SIG-M5 treated with dmso at 0.1 percent for 504 hours (cell line): ENCODE data around the gene TLR1.

ENCODE experiments used
- DNase-seq: peaks from one replicate; lab custom pipeline; 2025; ENCODE audit not compliant: unreplicated experiment; lab: John Stamatoyannopoulos, UW

Gene TLR1, protein sequence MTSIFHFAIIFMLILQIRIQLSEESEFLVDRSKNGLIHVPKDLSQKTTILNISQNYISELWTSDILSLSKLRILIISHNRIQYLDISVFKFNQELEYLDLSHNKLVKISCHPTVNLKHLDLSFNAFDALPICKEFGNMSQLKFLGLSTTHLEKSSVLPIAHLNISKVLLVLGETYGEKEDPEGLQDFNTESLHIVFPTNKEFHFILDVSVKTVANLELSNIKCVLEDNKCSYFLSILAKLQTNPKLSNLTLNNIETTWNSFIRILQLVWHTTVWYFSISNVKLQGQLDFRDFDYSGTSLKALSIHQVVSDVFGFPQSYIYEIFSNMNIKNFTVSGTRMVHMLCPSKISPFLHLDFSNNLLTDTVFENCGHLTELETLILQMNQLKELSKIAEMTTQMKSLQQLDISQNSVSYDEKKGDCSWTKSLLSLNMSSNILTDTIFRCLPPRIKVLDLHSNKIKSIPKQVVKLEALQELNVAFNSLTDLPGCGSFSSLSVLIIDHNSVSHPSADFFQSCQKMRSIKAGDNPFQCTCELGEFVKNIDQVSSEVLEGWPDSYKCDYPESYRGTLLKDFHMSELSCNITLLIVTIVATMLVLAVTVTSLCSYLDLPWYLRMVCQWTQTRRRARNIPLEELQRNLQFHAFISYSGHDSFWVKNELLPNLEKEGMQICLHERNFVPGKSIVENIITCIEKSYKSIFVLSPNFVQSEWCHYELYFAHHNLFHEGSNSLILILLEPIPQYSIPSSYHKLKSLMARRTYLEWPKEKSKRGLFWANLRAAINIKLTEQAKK

DNA sequence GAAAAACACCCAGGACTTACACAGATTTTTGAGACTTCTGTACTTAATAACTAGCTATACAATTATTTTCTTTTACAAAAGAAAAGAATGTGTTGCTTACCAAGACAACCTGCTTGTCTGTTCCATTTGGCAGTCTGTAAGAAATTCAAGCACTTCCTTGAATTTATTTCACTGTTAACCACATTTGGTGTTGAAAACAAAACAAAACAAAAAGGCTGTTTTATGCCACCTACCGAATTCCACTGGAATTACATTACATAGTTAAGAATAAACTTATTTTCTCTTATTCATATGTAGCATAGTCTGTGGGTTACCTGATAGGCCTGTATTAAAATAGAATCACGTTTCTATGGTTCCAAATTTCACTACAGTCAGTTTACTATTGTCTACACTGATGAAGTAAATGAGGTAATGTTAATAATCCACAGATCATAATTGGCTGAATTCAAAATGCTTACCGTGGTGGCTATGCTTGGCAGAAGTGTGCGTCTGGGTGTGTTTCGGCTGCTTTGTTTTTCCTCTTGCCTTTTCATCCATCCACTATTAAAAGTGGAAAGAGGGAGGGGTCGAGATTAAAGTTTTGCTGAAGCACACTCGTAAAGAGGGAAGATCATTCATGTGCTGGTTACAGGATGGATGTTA, at the start of gene TLR1:
TSS of gene TLR1 (minus strand) at position 138 of the 642 bp plus-strand sequence. CDS start 5,960 bp downstream, outside the sequence.
- DNase-seq = peak; percentile 71

DNA sequence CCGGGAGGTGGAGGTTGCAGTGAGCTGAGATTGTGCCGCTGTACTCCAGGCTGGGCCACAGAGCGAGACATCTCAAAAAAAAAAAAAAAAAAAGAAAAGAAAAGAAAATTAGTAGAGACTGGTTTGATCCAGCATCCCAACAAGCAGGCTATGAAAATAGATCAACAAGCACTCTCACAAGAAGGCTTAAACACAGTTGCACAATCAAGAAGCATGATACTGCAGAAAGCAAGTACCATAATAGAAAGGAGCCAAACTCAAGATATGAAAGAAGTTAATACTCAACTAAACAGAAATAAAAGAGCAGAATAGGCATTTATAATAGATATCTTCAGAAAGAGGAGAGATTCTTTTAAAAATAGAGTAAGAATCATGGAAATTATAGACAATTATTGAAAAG, 41.4 kb upstream of the TLR1 start:
- peak; percentile 34 for DNase-seq

DNA sequence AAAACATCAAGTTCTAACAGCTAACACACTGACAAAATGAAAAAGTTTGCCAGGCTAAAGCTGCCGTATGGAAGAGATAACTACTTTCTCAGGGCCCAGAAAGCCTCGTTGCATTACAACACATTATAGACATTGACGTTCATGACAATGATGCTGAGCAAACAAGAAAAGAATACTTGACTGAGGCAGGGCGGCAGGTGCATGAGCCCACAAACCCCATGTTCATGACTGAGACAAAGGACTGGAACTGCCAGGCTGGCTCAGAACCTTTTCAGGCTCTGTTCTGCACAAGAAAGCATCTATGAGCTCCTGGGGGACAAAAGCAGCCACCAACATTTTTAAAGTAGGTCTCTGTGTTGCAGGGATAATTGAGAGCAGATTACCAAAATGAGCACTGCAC, 38.4 kb upstream of the TLR1 start:
- DNase-seq = no peak

DNA sequence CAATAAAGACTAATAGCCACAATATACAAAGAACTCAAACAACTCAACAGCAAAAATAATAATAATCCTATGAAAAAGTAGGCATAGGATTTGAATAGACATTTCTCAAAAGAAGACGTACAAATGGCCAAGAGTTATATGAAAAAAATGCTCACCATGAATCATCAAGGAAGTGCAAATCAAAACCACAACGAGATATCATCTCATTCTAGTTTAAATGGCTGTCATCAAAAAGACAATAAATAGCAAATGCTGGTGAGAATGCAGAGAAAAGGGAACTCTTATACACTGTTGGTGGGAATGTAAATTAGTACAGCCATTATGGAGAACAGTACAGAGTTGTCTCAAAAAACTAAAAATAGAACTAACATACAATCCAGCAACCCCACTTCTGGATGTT, 33.3 kb upstream of the TLR1 start:
- no peak for DNase-seq

DNA sequence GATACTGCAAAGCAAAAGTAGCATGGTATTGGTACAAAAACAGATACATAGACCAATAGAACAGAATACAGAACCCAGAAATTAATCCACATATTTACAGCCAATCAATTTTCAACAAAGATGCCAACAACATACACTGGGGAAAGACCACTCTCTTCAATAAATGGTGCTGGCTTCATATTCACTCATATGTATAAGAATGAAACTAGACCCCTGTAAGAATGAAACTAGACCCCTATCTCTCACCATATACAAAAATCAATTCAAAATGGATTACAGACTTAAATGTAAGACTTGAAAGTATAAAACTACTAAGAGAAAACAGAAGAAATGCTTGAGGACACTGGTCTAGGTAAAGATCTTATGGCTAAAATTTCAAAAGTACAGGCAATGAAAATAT, 32.7 kb upstream of the TLR1 start:
- DNase-seq = no peak

DNA sequence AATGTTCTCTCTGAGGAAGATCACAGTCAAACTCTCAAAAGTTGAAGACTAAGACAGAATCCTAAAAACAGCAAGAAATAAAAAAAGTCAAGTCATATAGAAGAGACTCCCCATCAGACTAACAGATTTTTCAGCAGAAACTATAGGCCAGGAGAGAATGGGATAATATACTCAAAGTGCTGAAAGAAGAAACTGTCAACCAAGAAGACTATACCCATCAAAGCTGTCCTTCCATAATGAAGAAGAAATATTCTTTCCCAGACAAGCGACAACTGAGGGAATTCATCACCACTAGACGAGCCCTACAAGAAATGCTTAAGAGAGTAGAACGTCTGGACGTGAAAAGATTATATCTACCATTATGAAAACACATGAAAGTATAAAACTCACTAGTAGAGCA, 30.0 kb upstream of the TLR1 start:
- DNase-seq = no peak

DNA sequence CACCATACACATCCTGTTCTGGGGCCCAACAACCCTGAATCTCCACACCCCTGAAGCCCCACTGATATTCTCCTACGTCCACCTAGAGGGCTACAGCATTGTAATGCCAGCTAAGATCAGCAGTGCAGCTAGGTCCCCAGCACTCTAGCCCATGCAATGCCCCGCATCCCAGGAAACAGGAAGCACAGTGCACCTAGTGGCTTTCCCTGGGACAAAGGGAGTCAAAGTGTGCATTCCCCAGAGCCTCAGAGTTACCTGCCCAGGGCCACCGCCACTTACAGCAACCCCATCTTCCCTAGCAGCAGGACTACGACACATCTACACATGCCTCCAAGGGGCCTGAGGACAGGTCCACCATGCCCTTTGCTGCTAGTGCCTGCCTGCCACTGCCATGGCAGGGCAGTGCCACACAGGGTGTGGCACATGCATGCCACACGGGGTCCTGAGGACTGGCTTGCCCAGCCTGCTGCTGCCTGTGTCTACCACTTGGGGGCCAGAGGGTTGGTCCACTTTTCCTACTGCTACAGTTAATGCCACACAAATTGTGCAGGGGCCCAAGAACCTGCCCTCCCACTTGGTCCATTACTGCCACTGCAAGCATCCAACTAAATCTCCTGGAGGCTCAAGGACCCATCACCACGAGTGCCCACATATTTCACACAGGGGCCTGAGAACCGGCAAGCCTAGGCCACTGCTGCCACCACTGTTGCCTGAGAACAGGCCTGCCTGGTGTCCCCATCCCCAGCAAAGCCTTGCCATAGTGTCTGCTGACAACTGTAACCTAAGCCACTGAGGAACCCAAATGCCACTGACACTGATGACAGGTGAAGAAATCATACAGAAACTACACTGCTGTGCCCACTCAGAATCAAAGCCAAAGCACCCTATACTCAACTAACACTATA, 28.3 kb upstream of the TLR1 start:
- no peak for DNase-seq

DNA sequence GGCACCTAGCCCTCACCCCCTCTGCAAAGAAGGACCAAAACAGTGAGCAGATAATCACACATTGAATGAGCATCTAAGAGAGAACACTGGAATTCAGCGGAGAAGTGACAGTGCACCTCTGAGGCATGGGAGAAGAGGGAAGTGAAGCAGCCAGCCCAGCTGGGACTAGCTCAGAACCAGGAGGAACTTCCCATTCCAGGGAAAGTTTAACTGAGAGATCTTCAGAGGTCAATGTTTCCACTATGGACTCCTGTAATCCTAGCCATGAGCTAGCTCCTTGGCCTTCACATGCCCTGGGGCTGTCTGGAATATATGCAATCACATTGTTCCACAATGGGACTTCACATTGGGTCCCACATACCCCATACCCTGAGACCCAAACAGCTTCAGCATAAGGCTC, 27.6 kb upstream of the TLR1 start:
- DNase-seq = no peak

DNA sequence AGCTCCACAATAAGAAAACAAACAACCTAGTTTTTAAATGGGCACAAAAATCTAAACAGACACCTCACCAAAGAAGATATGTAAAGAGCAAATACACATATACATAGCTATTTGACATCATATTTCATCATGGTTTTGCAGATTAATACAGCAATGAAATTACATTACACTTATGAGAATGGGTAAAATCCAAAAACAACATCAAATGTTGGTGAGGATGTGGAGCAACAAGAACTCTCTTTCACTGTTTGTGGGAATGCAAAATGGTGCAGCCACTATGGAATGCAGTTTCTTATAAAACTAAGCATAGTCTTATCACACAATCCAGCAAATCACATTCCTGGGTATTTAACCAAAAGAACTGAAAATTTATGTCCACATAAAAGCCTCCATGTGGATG, 27.1 kb upstream of the TLR1 start:
- DNase-seq = no peak

DNA sequence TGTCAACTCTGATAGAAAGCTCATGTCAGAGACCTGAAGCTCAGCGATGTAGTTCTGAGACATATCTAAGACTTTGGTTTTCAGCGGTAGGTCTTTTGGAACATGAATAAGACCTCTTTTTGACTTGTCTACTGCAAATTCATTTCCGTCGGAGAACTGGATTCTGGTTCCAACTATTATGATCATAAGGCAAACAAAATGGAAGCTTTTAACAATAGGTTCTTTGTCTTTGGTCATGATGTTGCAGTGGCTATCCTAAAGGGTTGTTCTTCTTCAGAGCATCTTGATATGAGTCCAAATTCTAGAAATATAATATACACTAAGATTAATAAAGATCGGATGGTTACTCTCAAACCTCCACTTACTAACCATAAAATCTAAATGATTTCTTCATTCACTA, 24.6 kb upstream of the TLR1 start:
- DNase-seq = no peak

DNA sequence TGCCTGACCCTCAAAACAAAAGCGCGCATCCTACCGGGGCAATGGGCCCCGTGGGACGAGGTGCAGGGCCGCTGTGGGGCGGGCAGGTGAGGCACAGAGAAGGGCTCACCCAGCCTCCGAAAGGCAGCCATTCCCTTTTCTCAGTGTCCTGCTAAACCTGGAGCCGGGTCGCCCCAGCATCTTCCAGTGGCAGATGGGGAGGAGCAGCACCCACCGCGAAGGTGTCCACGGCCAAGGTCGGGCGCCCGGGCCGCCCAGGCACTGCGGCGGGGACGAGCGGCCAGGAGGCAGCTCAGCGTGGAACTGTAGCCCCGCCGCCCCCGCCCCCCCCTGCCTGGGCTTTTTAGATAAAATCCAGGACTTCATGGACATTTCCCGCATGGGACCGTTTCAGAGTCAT, 19.2 kb upstream of the TLR1 start:
- DNase-seq = no peak

DNA sequence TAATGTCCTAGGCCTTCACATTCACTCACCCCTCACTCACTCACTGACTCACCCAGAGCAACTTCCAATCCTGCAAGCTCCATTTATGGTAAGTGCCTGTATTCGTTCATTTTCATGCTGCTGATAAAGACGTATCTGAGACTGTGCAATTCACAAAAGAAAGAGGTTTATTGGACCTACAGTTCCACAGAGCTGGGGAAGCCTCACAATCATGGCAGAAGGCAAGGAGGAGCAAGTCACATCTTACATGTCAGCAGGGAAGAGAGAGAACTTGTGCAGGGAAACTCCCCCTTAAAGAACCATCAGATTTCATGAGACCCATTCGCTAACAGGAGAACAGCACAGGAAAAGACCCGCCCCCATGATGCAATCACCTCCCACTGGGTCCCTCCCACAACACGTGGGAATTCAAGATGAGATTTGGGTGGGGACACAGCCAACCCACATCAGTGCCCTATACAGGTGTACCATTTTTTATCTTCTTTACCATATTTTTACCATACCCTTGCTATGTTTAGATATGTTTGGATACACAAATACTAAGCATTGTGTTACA, 18.2 kb upstream of the TLR1 start:
- DNase-seq = no peak

DNA sequence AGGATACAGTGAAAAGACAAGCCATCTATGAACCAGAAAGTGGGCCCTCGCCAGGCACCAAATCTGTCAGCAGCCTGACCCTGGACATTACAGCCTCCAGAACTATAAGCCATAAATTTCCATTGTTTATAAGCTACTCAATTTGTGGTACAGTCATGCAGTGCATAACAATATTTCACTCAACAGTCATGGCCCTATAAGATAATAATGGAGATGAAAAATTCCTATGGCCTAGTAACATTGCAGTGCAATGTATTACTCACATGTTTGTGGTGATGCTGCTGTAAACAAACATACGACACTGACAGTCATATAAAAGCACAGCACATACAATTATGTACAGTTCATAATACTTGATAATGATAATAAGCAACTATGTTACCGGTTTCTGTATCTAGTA, 17.1 kb upstream of the TLR1 start:
- no peak for DNase-seq

DNA sequence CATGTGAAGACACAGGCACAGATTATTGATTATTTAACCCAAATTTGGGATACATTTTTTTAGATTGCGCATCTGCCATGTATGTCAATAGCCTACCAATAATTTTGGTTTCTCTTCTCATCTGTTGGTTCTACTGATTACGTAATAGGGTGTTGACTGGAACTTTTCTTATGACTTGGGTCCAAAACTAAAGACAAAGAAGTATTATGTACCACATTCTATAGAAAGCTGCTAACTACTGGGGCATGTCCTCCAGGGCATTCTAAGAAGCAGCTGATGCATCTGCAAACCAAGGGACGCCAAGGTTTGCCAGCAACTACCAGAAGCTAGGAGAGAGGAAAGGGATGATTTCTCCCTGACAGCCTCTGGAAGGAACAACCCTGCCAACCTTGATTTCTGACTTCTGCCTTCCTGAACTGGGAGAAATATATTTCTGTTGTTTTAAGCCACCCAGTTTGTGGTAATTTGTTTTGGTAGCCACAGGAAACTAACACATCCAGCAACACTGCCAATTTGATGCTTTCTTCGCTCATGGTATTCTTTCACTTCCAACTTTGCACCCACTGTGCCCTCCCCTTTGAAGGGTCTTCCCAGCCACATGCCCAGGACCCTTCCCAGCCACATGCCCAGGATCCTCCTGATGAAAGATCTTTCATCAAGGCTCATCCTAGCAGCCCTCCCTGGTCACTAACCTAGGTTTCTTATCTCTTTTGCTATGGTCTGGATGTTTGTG, 15.9 kb upstream of the TLR1 start:
- no peak for DNase-seq

DNA sequence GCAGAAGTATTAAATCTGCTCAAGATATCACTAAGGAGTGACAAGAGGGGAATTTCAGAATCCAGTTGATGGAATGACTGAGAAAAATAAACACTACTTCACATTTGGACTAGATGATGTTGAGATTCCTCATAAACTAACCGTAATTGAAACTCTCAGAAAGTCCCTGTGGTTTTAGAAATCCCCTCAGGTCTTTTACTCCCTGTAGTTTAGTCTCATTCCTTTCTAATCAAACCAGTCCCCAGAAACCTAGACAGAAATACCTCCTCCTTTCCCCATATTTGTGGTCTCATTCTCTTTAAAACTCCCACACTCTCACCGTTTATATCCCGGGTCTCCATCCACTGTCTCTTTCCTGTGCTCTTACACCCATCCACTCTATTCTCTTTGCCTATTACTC, 15.0 kb upstream of the TLR1 start:
- no peak for DNase-seq

DNA sequence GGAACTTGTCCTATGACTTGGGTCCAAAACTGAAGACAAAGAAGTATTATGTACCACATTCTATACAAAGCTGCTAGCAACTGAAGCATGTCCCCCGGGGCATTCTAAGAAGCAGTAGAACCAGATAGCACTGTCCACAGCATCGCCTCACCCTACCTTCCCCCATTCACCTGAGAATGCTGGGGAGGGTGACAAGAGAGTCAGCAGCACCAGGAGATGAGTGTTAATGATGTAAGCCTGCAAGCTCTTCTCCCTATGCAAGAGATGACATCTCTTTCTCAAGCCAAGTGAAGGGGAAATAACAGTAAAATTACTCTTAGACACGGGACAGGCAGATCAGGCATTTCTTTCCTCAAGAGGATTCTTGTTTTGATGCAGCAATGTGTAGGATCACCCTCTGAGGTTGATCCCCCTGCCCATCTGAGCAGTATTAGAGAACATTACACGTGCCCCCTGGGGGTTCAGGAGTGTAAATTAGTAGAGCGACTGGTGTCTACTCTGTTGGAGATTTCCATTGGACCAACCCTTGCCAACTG, 13.9 kb upstream of the TLR1 start:
- no peak for DNase-seq

DNA sequence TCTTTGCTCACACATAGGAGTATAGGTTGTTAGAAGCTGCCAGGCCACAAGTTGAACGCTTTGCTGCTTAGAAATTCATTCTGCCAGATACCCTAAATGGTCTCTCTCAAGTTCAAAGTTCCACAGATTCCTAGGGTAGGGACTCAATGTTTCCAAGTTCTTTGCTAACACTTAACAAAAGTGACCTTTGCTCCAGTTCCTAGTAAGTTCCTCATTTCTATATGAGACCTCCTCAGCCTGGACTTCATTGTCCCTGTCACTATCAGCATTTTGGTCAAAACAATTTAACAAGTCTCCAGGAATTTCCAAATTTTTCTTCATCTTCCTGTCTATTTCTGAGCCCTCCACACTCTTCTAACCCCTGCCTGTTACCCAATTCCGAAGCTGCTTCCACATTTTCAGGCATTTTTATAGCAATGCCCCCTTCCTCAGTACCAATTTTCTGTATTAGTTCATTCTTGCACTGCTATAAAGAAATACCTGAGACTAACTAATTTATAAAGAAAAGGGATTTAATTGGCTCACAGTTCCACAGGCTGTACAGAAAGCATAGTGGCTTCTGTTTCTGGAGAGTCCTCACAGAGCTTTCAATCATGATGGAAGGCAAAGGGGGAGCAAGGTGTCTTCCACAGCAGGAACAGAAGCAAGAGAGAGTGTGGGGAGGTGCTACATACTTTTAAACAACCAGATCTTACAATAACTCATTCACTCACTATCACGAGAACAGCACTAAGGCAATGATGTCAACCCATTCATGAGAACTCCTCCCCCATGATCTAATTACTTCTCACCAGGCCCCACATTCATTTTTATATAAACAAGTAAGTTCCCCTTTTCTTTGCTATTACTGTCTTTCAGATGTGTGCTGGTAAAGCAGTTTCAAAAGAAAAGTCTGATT, 11.5 kb upstream of the TLR1 start:
- DNase-seq = peak; percentile 36

DNA sequence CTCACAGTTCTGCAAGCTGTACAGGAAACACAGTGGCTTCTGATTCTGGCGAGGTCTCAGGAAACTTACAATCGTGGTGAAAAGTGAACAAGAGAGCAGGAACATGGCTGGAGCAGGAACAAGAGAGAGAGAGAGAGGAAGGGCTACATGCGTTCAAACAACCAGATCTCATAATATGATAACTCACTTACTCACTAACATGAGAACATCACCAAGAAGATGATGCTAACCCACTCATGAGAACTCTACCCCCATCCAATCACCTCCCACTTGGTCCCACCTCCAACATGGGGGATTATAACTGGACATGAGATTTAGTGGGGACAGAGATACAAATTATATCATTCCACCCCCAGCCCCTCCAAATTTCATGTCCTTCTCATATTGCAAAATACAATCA, 9.8 kb upstream of the TLR1 start:
- no peak for DNase-seq

DNA sequence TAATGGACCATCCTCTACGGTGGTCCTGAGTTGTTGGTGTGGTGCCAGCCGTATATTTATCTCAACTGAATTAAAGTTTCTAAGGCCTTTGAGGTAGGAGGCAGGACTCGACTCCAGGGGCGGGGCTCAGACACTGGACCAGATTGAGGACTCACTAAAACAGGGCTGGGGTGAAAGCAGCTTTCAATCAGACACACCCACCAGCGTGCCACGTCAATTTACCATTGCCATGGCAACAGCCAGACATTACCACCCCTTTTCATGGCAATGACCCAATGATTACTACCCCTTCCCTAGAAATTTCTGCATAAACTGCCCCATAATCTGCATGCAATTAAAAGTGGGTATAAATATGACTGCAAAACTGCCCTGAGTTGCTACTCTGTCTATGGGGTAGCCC, 6.7 kb upstream of the TLR1 start:
- no peak for DNase-seq
